HK-2 (cell line): ENCODE data around the gene APEX2.
"Not testable (repeated sequence)": the region's sequence is repeated elsewhere in the genome, so short reads cannot be mapped to it uniquely, and the experiment has no call there.

Experiments
- DNase-seq: peaks from one replicate; pipeline ENCODE4 v3.0.0-alpha.2; 2018; ENCODE audit not compliant: unreplicated experiment

The APEX2 gene

DNA sequence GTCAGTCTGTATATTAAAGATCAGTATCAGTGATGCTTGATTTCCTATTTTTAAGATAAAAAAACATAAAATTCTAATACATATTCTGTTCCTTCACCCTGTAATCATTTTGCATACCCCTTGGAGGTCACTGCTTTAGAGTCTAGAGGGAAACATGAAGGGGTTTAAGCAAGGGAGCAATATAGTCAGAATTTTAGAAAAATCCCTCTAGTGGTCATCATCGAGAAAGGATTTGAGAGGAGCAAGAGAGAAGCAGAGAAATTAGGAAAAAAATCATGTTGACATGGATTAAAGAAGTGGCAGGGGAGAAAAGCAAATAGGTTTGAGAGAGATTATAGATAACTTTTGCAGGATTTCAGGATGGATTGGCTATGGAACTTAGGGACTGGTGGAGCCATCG lies 11.1 kb downstream of the APEX2 start:
- DNase-seq: no peak

DNA sequence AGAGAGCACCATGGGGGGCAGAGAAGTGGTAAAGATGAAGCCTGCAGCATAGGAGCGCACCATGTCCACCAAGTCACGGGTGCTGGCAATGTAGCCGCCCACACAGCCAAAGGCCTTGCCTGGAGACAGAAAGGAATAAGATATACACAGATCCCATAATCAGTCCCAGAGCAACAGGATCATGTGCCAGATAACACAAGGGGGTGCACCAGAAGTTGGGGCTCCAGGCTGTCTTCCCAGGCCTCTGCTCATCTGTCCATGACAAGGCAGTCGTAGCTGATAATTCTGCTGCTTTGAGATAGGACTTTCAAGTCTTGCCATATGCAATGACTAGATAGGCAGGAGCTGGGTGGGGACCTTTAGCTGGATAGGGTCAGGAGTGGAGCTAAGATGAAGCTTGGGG lies 14.7 kb downstream of the APEX2 start:
- DNase-seq: no peak

DNA sequence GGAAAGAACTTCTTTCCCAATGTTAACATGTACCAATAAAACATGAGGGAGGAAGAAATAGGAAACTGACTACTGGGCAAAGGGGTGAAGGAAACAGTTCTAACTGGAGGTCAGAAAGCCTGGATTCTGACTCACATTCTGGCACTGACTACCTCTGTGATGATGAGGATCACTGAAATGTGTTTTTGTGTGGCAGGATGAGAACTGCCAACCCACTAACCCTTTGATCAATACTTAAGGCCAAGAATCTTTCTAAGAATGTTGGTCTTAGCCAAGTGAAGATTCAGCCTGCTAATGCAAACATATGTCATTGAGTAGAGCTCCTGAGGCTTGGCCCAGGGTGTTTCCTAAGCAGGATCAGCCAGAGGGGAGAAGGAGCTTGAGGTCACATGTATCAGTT lies 26.0 kb downstream of the APEX2 start:
- no peak for DNase-seq

DNA sequence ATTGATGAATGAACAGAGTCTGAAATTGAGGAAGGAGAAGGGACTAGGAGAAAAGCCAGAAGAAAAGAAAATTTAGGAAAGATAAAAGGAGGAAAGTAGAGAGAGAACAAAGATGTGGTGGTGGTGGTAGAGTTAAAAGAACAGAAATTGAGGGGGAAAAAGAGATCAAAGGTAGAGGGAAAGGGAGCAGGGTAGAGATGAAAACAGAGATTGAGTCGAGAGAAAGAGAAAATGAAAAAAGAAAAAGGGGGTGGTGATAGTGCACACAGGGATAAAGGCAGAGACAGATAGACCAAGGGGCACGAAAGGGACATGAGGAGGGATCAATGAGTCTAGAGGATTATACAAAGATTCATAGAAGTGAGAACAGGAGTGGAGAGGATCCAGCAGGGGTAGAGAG lies 26.7 kb downstream of the APEX2 start:
- DNase-seq: no peak

DNA sequence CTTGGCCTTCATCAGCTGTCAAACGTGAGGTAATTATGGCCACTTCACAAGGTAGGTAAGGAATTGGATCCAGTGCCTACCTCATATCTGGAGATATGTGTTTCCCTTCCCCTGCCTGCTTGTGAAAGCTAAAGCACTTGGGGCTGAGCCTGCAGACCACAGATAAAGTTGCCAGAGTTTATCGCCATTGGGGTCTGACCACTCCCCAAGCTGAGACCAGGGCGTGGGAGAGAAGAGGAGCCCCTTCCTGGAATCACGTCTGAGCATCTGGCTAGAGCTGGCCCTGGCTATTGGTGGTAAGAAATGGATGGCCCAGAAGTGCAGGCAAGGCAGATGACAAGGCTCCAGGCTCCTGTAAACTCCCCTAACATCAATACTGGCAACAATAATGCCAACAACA lies 27.9 kb downstream of the APEX2 start:
- DNase-seq: no peak

DNA sequence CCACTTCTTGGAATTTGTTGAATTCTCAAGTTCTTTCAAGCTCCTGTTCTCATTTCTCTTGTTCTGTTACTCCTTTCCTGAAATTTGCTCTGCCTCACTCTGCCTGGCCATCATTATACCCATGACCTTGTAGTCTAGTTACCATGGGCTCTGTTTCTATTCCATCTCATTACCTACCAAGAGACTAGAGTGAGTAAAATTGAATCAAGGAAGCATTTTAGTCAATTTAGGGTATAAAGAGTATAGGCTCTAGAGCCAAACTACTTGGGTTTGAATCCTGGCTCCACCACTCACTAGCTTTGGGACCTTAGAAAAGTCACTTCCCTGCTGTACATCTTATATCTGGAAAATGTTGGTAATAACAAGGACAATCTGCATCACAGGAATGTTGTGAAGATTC lies 28.4 kb downstream of the APEX2 start:
- no peak for DNase-seq

DNA sequence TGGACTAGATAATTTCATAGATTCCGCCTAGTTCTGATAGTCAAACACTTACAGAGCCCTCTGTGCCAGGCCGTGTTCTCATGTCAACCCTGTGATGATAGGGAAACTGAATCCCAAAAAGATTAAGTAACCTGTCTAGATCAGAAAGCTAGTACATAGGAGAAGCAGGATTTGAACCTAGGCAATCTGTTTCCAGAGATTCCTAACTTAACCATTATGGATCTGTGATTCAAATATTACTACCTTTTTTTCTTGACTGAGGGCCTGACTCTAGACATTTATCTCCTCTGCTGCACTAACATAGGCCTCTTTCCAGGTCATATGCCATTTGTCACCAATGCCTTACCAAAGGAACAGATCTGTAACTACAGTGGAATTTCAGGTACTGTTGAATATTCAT lies 29.1 kb downstream of the APEX2 start:
- no peak for DNase-seq

DNA sequence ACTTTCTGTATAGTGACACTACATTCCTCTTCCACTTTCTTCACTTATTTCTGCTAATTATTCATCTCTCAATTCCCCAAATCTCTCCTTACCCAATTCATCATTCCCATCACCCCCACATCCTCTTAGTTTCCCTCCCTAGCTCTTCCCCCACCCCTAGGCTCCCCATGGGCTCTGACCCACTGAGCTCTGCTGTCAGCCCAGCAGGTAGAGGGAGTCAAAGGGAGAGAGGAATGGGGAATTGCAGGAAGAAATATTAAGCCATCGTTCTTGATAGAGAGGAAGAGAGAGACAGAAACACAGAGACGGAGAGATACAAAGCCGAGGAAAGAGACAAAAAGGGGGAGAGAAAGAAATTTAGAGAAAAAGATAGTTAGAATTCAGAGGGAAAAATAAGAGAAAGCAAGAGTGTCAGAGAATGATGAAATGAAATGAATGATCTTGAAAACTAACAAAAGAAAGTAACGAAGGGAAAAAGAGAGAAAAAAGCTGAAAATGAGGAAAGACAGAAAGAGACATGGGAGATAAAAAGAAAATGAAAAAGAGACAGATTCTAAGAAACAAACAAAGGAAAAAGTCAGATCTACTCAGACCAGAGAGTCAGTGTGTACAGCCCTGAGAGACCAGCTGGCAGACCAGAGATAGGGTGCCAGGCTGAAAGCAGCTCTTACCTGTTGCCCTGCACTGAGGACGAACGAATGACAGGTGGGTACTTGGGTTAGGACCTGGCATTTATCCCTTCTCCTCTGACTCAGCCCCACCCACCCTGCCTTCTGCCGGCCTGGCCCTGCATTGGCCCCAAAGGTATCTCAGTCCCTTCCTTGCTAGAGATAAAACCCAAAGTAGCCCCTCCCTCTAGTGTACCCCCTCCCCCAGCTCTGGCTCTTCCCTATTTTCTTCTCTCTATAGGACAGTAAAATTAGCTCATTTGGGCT lies 30.4 kb downstream of the APEX2 start, which contains the start of gene ALAS2:
TSS of gene ALAS2 (minus strand) at position 707 of the 935 bp plus-strand sequence. CDS start 4,977 bp downstream, outside the sequence.
- DNase-seq: no peak

DNA sequence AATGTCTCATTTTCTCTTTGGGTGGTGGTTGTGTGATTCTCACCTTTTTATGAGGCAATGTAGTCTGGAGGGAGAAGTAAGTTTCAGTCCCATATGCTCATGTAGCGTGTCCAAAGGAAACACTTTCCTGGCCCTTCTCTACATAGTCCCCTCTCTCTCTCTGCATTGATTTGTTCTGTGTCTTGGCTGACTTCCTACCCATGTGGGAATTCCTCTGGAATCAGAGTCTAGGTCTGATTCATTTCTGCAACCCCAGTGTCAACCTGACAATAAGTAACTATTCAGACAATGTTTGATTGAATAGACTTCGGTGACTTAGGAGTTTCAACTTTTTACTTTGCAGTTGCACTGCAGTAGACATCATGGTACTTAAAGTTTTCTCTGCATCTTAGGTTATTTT lies 33.3 kb downstream of the APEX2 start:
- no peak for DNase-seq

DNA sequence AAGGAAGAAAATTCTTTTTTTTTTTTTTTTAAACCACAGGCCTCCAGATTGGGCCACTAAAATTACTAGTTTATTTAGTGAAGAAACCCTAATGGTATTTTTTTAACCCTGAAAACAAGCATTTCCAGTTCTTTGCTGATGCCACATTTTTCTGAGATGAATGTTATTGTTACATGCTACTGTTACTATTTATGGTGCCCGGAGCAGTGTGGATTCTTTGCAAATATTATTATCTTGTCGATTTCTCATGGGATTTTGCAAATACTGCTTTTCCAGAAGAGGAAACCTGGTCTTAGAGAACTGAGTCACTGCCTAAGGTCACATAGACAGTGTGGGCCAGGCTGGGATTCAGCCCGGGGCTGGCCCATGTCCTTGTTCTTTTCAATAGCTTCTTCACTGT lies 39.3 kb downstream of the APEX2 start:
- DNase-seq: no peak

DNA sequence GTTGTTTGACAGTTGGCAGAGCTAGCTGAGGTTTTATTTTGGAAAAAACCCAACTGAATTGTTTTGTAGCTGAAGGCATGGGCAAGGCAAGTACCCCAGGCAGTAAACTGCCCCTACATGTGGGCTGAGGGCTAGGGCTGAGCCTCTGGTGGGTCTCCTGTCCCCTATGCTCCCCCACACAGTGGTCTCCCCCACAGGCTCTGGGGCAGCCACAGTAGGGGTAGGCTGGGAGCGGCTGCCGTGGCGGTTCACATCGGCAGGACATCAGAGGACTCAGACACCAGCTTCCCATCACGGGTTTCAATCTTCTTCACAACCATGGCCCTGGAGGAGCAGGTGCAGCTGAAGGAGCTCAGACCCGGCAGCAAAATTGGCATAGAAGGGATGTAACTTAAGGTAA lies 41.4 kb downstream of the APEX2 start:
- no peak for DNase-seq

DNA sequence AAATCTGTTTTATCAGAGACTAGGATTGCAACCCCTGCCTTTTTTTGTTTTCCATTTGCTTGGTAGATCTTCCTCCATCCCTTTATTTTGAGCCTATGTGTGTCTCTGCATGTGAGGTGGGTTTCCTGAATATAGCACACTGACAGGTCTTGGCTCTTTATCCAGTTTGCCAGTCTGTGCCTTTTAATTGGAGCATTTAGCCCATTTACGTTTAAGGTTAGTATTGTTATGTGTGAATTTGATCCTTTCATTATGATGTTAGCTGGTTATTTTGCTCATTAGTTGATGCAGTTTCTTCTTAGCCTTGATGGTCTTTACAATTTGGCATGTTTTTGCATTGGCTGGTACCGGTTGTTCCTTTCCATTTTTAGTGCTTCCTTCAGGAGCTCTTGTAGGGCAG lies 50.4 kb downstream of the APEX2 start:
- DNase-seq: not testable (repeated sequence)

DNA sequence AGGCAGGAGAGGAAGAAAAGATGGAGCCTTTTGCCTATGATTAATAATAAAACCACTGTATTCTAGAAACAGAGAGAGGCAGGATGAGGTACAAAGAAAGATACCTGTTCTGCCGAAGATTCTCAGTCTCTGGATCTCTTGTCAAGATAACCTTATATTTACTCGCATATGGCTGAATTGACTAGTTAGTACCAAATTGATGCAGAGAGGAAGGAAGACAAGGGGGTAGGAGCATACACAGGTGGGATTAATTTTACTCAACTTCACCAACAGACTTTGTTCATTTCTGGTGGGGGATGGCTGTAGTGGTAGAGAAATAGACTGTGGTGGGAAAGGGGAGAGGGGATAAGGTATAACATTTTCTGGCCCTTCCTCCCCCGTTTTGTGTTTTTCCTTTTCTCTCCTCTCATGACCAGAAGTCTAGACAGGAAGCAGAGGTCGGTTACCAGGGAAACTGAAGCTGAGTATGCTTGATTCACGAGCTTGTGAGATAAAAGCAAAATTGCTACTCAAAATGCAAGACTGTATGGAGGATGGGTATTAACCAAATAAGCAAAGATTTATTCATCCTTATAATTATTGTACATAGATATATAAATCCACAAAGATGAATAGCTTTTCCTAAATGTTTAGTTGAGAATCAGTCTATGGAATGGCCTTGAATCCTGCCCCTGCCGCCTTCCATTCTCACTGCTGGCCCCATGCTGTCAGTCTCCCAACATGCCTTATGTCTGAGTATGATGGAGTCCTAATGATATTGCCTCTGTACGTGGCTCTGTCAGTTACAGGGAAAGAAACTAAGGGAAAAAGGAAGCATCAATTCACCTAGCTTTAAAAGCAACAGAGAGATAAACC lies 56.9 kb downstream of the APEX2 start:
- no peak for DNase-seq

DNA sequence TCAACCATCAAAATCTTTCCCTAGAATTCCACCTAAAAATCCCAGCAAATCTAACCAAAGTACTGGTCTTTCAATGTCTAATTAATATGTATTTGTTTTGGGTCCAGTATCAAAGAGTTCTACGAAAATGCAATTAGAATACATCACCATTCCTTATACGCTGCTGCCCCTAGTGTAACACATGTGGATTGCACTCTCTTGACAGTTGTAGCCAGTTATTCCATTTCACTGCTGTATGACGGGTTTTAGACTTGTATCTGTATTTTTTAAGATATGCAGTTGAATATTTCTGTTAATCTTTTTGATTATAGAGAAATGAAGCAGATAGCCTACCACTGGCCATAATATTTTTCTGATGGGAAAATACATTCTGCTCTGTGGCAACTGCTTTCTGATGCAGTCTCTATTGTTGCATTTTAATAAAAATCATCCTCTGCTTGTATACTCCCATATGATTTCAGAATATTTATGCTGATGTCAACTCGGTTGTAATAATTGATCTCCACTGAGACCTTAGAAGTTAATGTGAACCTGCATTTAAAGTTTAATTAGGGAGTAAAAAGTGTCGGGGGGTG lies 57.6 kb downstream of the APEX2 start:
- no peak for DNase-seq
